Endodermal cell (in vitro differentiated cells): Measurements from ENCODE around the gene TXNRD3. TPM values are rescaled to one million over a fixed set of nuclear protein-coding genes. Genes with fewer than 3 reads are reported as not detected.

ENCODE experiments used
- DNase-seq: peaks from one replicate; pipeline ENCODE4 v3.0.0-alpha.2; 2017
- H3K27ac ChIP-seq: 2 replicates; pipeline ENCODE4 v1.5.1; 2013; ENCODE audit warnings: mild to moderate bottlenecking, low read depth, low read length, moderate library complexity
- H3K27me3 ChIP-seq: 2 replicates; pipeline ENCODE4 v1.6.1; 2013; ENCODE audit warnings: mild to moderate bottlenecking, low read length, moderate library complexity; ENCODE audit not compliant: insufficient read depth, control insufficient read depth, poor library complexity, severe bottlenecking
- H3K36me3 ChIP-seq: 2 replicates; pipeline ENCODE4 v1.7.0; 2013; ENCODE audit warnings: mild to moderate bottlenecking, low read length, moderate library complexity; ENCODE audit not compliant: control insufficient read depth, insufficient read depth
- H3K4me1 ChIP-seq: one replicate; pipeline ENCODE4 v1.7.0; 2013; ENCODE audit warnings: low read length; ENCODE audit not compliant: control insufficient read depth, insufficient read depth
- H3K4me3 ChIP-seq: 2 replicates; pipeline ENCODE4 v1.5.1; 2013; ENCODE audit warnings: mild to moderate bottlenecking, low read length, moderate library complexity
- H3K9ac ChIP-seq: 2 replicates; pipeline ENCODE4 v1.6.1; 2013; ENCODE audit warnings: mild to moderate bottlenecking, low read length, moderate library complexity; ENCODE audit not compliant: poor library complexity, severe bottlenecking; ENCODE audit errors: extremely low read depth
- H3K9me3 ChIP-seq: 2 replicates; pipeline ENCODE4 v1.6.1; 2013; ENCODE audit warnings: mild to moderate bottlenecking, low read length, moderate library complexity; ENCODE audit not compliant: control insufficient read depth
- H3K27ac Mint-ChIP-seq: 2 replicates; pipeline ENCODE4 v1.8.0; 2020; ENCODE audit warnings: mixed read lengths
- H3K27me3 Mint-ChIP-seq: 2 replicates; pipeline ENCODE4 v1.8.0; 2021; ENCODE audit warnings: mild to moderate bottlenecking, mixed read lengths; ENCODE audit not compliant: insufficient read depth
- H3K36me3 Mint-ChIP-seq: 2 replicates; pipeline ENCODE4 v1.8.0; 2020; ENCODE audit warnings: low read depth, mixed read lengths
- H3K4me1 Mint-ChIP-seq: 2 replicates; pipeline ENCODE4 v1.8.0; 2020; ENCODE audit warnings: mixed read lengths
- H3K4me3 Mint-ChIP-seq: 2 replicates; pipeline ENCODE4 v1.8.0; 2020; ENCODE audit warnings: mild to moderate bottlenecking, moderate library complexity, mixed read lengths
- H3K9me3 Mint-ChIP-seq: 2 replicates; pipeline ENCODE4 v1.8.0; 2020; ENCODE audit warnings: mild to moderate bottlenecking, mixed read lengths
- CTCF ChIP-seq: fragments of 200-600 bp; sonication (generic); conservative IDR thresholded peaks from 2 replicates; pipeline ENCODE4 v1.5.0; 2021; ENCODE audit warnings: antibody characterized with exemption, mild to moderate bottlenecking
- WGBS, 2 experiments: methylation state at CpG; one replicate each; pipeline versions ENCODE4 v1.1.5 to v1.1.7; 2013; ENCODE audit warnings: missing lambda C conversion rate in 2 of 2, mixed read lengths in 1 of 2; ENCODE audit not compliant: insufficient coverage in 1 of 2, insufficient read length in 1 of 2; 5-methylcytosine and 5-hydroxymethylcytosine counted together
- total RNA-seq, 2 donors: library from RNA; stranded (reverse); fragmentation: NEBNext Ultra II Directional in 1 of 2; extraction: Animal tissue kit (Norgen Biotek cat#: 25700) in 1 of 2; gene quantifications; 2 replicates in 1 of 2; 3 replicates in 1 of 2; pipeline ENCODE4 v1.2.1, GENCODE V29; 2021

Gene TXNRD3
- total RNA-seq, 2 donors from 2014 or later = 13.1 to 18.1 TPM

- Mint-ChIP-seq H3K4me3 (no peak overlapping the region), H3K27ac (no peak overlapping the region), H3K36me3 (peaks cover 5% of the 10 kb centered on the region), H3K9me3 (no peaks in the 10 kb centered on the region), H3K4me1 (peaks cover 10% of the 10 kb centered on the region), H3K27me3 (peaks cover 3% of the 10 kb centered on the region)
- WGBS, 2 experiments = 70 to 71% methylated on average over 1 of the region's 2 CpGs
- H3K4me1 ChIP-seq = peaks cover 3% of the 10 kb centered on the region
- TF ChIP-seq CTCF = no peak
- H3K4me3 ChIP-seq = no peak overlapping the region
- H3K9ac ChIP-seq = no peak overlapping the region
- H3K9me3 ChIP-seq = no peaks in the 10 kb centered on the region
- no peak overlapping the region for H3K27ac ChIP-seq
- peaks cover 15% of the 10 kb centered on the region for H3K27me3 ChIP-seq
- no peak for DNase-seq
- peaks cover 7% of the 10 kb centered on the region for H3K36me3 ChIP-seq
These were observed 5.3 kb downstream of the TXNRD3 start for GRCh38 chr3:126649556-126650092.

GRCh38 chr3:126646674-126647073 is 8.2 kb downstream of the TXNRD3 start:
- no peak for DNase-seq
- no peak for TF ChIP-seq CTCF
- H3K4me1 Mint-ChIP-seq = peaks cover 6% of the 10 kb centered on the region
- WGBS, 2 experiments = 84 to 100% methylated on average over 1 of the region's 1 CpG
- no peaks in the 10 kb centered on the region for H3K27me3 ChIP-seq
- H3K4me1 ChIP-seq = no peaks in the 10 kb centered on the region
- peaks cover 30% of the 10 kb centered on the region for H3K36me3 ChIP-seq
- H3K36me3 Mint-ChIP-seq = peaks cover 28% of the 10 kb centered on the region
- H3K27ac ChIP-seq = no peak overlapping the region
- no peak overlapping the region for H3K27ac Mint-ChIP-seq
- no peaks in the 10 kb centered on the region for H3K27me3 Mint-ChIP-seq
- no peak overlapping the region for H3K9ac ChIP-seq
- no peak overlapping the region for H3K4me3 ChIP-seq
- no peak overlapping the region for H3K4me3 Mint-ChIP-seq
- no peaks in the 10 kb centered on the region for H3K9me3 Mint-ChIP-seq
- peaks cover 7% of the 10 kb centered on the region for H3K9me3 ChIP-seq

- no peaks in the 10 kb centered on the region for H3K27me3 Mint-ChIP-seq
These were observed 10.3 kb downstream of the TXNRD3 start for GRCh38 chr3:126644615-126645014.

More at GRCh38 chr3:126644615-126645014, 10.3 kb downstream of the TXNRD3 start:
- Histone ChIP-seq H3K9ac (no peak overlapping the region), H3K36me3 (peaks cover 35% of the 10 kb centered on the region), H3K27me3 (no peaks in the 10 kb centered on the region), H3K4me1 (no peaks in the 10 kb centered on the region), H3K9me3 (peaks cover 7% of the 10 kb centered on the region), H3K4me3 (no peak overlapping the region), H3K27ac (no peak overlapping the region)
- Mint-ChIP-seq H3K9me3 (no peaks in the 10 kb centered on the region), H3K4me1 (peaks cover 6% of the 10 kb centered on the region), H3K4me3 (no peak overlapping the region), H3K27ac (no peak overlapping the region), H3K36me3 (peaks cover 37% of the 10 kb centered on the region)
- no peak for DNase-seq
- WGBS, 2 experiments = 85 to 100% methylated on average over 2 of the region's 2 CpGs
- no peak for TF ChIP-seq CTCF
